ENCODE measurements around the gene RHOBTB3.
A peak's percentile ranks its signal among the peaks of the same experiment; 100 is the strongest.

RHOBTB3 gene

GRCh38 chr5:95713960-95714710 is 17.0 kb upstream of the RHOBTB3 start:
- no peak for DNase-seq

DNA sequence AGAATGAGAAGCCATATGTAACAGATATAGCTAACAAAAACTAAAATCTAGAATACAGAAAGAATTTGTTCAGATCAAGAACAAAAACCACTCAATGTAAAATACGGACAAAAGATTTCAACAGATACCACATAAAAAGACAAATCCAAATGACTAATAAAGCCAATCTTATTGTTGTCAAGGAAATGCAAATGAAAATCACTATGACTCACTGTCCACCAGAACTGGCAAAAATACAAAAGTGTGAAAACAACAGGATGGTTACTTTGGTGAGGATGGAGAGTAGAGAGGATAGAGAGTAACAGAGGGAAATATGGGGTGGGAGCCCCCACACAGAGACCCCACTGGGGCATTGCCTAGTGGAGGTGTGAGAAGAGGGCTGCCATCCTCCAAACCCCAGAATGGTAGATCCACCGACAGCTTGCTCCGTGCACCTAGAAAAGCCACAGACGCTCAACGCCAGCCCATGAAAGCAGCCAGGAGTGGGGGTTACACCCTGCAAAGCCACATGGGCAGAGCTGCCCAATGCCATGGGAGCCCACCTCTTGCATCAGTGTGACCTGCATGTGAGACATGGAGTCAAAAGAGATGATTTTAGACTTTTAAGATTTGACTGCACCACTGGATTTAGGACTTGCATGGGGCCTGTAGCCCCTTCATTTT is 15.2 kb upstream of the RHOBTB3 start:
- DNase-seq: peak; percentile 88

DNA sequence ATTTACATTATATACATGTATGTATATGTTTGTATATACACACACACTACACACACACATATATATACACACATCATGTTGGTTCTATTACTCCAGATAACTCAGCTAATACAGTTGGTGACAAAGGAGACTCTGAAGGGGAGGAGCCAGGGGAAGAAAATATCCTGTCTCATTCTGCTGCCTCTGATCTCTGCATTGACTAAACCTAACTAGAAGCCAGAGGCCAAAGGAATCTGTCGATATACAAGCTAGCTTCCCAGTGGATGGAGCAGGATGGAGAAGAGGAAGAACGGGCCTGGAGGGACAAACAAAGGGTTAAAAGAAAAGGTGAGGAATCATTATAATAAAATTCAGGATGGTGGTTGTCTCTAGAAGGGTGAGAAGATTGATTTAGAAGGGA is 13.7 kb upstream of the RHOBTB3 start:
- DNase-seq: no peak

- DNase-seq: no peak
Observed at GRCh38 chr5:95718203-95718602, 12.9 kb upstream of the RHOBTB3 start.

GRCh38 chr5:95718738-95719137 is 12.4 kb upstream of the RHOBTB3 start:
- no peak for DNase-seq

DNA sequence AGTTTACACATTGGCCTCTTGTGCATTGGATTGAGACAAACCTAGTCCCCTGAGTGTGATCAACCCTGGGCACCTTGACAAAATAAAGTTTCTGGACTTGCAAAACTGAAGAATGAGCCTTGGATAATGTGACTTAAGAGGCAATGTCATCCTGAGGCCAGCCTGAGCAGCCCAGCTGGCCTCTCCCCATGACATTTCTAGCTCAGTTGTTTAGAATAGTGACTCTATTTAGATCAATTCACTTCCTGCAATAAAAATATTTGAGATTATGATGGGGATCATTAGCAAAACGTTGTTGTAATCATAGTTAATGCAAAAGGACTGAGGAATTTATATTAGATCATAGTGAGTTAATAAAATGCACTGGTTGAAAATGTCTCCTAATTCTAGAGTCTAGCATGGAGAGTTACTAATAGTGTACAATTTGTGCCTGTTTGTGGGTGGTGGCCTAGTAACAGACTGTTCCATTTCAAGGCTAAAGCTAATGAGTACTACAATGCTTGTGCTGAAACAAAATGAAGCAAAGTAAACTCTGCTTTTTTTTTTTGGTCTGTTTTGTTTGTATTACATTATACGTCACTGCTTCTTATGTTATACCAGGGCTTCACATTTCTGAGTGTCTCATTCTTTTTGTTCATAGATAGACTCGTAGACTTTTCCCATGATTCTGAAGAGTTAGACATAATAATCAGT is 10.9 kb upstream of the RHOBTB3 start:
- no peak for DNase-seq

GRCh38 chr5:95721582-95722295 is 9.4 kb upstream of the RHOBTB3 start:
- no peak for DNase-seq

- peak; percentile 40 for DNase-seq
Observed at GRCh38 chr5:95723632-95724369, 7.3 kb upstream of the RHOBTB3 start.

DNA sequence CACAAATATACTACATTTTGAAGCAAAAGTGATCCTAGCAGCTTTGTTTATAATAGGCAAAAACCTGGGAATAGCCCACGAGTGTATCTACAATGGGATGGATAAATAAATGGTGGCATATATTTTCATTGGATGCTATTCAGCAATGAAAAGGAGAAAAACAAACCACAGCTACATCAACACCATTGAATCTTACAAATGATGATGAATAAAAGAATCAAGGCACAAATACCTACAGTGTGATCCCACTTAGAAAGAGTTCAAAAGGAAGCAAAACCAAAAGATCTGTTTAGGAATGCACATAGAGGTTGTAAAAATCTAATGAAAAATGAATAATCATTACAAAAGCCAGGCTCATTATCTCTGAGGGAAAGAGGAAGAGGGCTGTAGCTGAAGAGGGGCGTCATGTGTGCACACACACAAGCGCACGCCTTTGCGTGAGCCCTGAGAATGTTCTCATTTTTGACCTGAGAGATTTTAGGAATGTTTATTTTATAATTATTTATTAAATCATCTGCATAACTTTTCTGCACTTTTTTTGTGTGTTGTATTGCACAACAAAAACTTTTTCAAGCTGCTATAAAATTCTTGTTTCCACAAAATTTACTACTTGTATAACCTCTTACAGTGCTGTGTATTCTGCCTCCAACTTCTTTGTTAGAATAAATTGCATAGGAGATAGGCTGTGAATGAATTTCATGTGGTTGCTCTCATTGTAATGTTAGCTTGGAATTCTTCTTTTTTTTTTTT is 5.9 kb upstream of the RHOBTB3 start:
- DNase-seq: no peak

DNA sequence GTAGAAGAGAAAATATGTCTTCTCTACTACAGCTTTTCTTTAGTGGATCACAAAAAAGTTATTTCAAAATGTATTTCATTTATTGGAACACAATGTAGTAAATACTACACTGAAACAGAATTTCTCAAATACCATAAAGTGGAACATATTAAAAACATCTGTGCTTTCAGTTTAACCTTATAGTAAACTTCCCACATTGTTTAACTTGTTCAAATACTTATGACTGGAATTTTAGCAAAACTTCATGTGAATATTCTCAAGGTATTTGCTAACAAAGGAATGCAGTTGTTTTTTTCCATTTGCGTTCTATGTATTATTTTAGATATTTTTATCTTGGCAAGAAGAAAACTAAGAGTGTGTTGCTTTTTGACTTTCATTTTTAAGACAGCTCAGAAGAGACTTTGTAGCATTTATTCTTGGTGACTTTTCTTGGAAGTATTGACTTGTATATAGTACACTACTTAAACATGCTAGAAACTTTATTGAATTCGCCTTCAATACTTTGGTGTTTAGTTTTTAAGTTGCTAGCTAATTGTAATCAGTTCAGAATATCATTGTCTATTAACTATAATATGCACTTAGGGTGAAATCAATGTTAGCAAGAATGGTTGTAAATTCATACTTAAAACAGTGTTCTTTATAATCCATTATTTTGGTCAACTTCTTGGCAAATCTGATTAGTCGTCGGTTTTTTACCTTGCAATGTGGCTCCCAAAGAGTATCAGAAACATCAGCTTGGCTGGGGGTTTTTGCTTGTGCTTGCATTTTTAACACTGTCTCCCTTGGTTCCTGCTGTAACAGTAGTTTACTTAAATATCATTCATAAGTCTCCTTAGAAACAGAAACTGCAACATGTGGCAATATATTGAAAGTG is 5.0 kb upstream of the RHOBTB3 start:
- peak; percentile 85 for DNase-seq

- DNase-seq: no peak
Observed at GRCh38 chr5:95726811-95727763, 4.0 kb upstream of the RHOBTB3 start.

GRCh38 chr5:95727764-95728191 is 3.4 kb upstream of the RHOBTB3 start:
- peak; percentile 68 for DNase-seq

- DNase-seq: no peak
Observed at GRCh38 chr5:95728494-95729114, 2.5 kb upstream of the RHOBTB3 start.

GRCh38 chr5:95729115-95730010 is 1.8 kb upstream of the RHOBTB3 start:
- DNase-seq: no peak

DNA sequence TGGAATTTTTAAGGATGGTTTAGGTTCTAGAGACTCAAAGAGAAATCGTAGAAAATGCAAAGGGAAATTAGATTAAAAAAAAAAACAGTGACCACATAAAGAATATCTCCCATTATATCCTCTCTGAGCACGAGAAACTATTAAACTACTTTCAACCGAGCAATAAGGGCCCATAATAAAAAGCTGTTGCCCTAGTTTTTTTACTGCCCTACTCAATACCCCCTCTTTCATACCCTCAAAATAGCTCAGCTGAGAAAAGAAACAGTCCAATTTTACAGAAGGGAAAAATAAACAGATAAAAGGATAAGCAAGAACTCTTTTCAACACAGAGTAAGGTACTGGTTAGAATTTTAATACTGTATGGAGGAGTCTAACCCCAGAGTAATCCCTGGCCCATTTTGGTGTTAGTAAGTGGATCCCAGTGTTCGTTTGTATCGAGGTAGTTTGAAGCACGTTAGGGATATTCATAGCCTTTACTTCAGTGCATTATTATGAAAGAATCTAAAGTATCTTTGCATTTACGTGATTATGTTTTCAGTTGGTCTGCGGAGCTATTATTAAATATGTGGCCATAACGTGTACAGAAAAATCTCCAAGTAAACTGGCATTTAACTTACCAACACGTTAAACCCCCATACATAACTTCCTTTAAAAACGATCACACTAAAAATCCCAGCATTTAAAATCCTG is 980 bp upstream of the RHOBTB3 start:
- no peak for DNase-seq

GRCh38 chr5:95731571-95732554 is 727 bp downstream of the RHOBTB3 start:
- DNase-seq: no peak

All from fibroblast of upper back skin (primary cell).